Epithelial cell of proximal tubule (primary cell): Measurements from ENCODE around the gene GCK. TPM values are rescaled to one million over a fixed set of nuclear protein-coding genes. Genes with fewer than 3 reads are reported as not detected.
A peak's percentile ranks its signal among the peaks of the same experiment; 100 is the strongest.
"Not testable (repeated sequence)": the region's sequence is repeated elsewhere in the genome, so short reads cannot be mapped to it uniquely, and the experiment has no call there.

Source experiments
- DNase-seq: peaks from one replicate; pipeline ENCODE4 v3.0.0-alpha.2; 2011; ENCODE audit warnings: low read depth
- H3K4me3 ChIP-seq: 2 replicates; pipeline ENCODE4 v1.5.1; 2011; ENCODE audit warnings: low read depth, mild to moderate bottlenecking, low read length
- CTCF ChIP-seq: conservative IDR thresholded peaks from 2 replicates; pipeline ENCODE4 v1.5.1; 2012; ENCODE audit warnings: low read depth, mild to moderate bottlenecking, low read length
- total RNA-seq: library from RNA; depleted of rRNA; stranded (reverse); fragments of >200 nt; gene quantifications from 2 replicates; pipeline ENCODE4 v1.2.3, GENCODE V29; 2015

Gene GCK
- total RNA-seq, 1 donor from 2014 or later = 1.0 TPM

- no peak for DNase-seq
- H3K4me3 ChIP-seq = no peak overlapping the region
These were observed 55.9 kb downstream of the GCK start for GRCh38 chr7:44133295-44133694.

GRCh38 chr7:44132039-44132438 is 57.2 kb downstream of the GCK start:
- H3K4me3 ChIP-seq = no peak overlapping the region
- no peak for TF ChIP-seq CTCF

More at GRCh38 chr7:44133295-44133694, 55.9 kb downstream of the GCK start:
- TF ChIP-seq CTCF = no peak

GRCh38 chr7:44131173-44132029 is 57.8 kb downstream of the GCK start:
- peak; percentile 71 for TF ChIP-seq CTCF
- H3K4me3 ChIP-seq = no peak overlapping the region
- no peak for DNase-seq

More at GRCh38 chr7:44132039-44132438, 57.2 kb downstream of the GCK start:
- no peak for DNase-seq

DNA sequence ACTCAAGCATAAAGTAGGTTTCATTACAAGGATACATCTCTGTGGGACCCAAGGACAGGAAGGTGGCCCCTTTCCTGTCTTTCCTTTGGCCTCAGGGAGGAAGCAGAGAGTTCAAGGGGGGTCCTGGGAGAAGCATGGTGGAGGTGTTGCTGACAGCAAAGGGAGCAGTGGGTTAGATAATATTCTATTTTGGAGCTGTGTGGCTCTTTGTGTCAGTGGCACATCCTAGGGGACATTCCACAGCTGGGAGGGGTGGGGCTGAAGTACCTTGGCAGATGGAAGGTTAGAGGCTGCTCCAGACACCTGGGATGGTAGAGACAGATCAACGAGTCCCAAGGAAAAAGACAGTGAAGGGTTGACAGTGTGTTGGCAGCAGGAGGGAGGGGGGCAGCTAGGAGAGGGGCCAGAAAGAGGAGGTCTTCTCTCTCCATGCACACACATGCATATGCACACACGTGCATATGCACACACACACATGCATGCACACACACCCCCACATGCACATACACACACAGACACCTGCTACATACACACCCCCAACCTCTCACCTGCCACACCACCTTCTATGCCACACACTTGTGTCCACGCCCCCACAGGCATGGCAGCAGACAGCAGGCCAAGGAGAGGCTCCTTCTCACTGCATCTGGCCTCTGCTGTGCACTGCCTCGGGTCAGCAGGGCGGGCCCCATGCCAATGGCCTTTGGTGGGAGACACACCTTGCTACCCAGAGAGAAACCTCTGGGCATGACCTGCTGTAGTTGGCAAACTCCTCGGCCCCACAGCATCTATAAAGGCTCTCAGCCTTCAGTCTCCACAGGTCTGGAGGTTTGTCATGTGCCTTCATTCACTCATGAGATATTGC is 60.3 kb downstream of the GCK start:
- no peak for TF ChIP-seq CTCF
- DNase-seq = no peak
- no peak overlapping the region for H3K4me3 ChIP-seq

- TF ChIP-seq CTCF = no peak
- H3K4me3 ChIP-seq = no peak overlapping the region
- DNase-seq = no peak
These were observed 62.1 kb downstream of the GCK start for GRCh38 chr7:44127161-44127560.

DNA sequence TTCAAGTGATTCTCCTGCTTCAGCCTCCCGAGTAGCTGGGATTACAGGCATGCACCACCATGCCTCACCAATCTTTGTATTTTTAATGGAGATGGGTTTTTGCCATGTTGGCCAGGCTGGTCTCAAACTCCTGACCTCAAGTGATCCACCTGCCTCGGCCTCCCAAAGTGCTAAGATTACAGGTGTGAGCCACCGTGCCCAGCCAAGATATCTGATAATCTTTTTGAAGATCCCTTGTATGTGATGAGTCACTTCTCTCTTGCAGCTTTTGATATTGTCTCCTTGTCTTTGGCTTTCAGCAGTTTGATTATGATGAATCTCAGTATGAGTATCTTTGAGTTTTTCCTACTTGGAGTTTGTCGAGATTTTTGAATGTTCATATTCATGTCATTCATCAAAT is 62.7 kb downstream of the GCK start:
- not testable (repeated sequence) for DNase-seq, H3K4me3 ChIP-seq

DNA sequence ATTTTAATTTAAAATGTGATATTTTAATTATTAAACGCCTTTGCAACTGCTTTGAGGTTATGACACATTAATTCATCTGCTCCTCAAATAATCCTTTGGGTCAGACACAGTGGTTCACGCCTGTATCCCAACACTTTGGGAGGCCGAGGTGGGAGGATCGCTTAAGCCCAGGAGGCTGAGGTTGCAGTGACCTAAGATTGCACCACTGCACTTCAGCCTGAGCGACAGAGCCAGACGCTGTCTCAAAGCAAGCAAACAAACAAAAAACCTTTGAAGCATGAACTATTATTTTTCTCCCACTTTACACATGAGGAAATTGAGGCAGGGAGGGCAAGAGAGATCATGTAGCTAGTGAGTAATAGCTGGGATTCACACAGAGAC is 64.4 kb downstream of the GCK start:
- H3K4me3 ChIP-seq = no peak overlapping the region
- TF ChIP-seq CTCF = no peak
- no peak for DNase-seq
